Measurements from ENCODE around the gene CHRNA1.

Gene CHRNA1

DNA sequence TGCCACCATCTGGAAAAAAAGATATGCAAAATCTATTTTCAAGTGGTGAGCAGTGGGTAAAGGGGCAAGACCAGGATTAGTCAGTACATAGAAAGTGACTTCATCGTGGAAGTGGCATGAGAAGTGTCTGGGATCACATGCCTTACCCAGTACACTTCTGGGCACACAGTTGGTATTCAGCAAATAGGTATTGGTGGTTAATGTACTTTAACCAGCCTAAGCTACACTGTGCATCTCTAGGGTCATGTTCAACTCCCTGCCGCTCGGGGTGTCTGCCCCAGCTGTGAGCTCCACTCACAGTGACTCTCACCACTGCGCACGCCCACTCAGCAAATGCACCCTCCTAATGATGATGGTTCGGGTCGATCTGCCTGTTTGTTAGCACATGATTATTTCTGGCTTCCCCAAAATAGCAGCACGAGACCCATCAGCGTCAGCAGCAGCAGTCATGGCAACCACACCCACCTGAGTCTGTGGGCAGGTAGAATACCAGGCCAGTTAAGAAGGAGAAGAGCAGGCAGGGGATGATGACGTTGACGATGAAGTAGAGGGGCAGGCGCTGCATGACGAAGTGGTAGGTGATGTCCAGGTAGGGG, 11.1 kb downstream of the CHRNA1 start:
- Histone ChIP-seq H3K9me3 (ENCODE audit: severe bottlenecking) (no peaks in the 10 kb centered on the region), H3K27me3 (ENCODE audit: insufficient read depth, poor library complexity, severe bottlenecking) (no peaks in the 10 kb centered on the region), H3K27ac (ENCODE audit: poor library complexity, severe bottlenecking) (no peak overlapping the region), H3K36me3 (ENCODE audit: low read depth) (no peaks in the 10 kb centered on the region), H3K4me3 (ENCODE audit: severe bottlenecking) (no peak overlapping the region), H3K4me1 (ENCODE audit: insufficient read depth, poor library complexity, severe bottlenecking) (peaks cover 4% of the 10 kb centered on the region)
- ATAC-seq (ENCODE audit: low read depth) = no peak
- DNase-seq (ENCODE audit: low spot score) = no peak
- TF ChIP-seq, protein P1, sequence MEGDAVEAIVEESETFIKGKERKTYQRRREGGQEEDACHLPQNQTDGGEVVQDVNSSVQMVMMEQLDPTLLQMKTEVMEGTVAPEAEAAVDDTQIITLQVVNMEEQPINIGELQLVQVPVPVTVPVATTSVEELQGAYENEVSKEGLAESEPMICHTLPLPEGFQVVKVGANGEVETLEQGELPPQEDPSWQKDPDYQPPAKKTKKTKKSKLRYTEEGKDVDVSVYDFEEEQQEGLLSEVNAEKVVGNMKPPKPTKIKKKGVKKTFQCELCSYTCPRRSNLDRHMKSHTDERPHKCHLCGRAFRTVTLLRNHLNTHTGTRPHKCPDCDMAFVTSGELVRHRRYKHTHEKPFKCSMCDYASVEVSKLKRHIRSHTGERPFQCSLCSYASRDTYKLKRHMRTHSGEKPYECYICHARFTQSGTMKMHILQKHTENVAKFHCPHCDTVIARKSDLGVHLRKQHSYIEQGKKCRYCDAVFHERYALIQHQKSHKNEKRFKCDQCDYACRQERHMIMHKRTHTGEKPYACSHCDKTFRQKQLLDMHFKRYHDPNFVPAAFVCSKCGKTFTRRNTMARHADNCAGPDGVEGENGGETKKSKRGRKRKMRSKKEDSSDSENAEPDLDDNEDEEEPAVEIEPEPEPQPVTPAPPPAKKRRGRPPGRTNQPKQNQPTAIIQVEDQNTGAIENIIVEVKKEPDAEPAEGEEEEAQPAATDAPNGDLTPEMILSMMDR (IDR thresholded peaks at IDR 0.05; ENCODE audit: poor library complexity, severe bottlenecking) = no peak

DNA sequence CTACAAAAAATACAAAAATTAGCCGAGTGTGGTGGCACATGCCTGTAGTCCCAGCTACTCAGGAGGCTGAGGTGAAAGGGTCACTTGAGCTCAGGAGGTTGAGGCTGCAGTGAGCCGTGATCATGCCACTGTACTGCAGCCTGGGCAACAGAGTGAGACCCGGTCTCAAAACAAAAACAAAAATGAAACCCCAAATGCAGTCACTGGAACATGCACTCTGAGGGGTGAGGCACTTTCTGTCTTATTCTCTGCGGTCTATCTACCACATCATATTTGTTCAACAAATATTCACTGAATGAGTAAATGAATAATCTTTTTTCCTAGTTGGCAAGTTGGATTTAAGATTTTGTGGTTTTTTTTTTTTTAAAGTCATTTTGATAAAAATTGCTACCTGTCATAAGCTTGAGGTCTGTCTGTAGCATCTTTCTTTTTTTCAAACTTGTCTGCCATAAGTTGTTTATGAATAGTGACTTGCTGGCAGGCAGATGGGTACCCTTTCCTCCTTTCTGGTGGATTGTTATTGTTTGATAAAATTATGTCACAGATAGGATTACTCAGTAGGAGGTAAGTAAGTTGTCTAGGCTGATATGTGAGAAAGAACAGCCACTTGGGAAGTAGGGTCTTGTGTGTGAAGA, 11.8 kb downstream of the CHRNA1 start:
- TF ChIP-seq, protein P1 (IDR thresholded peaks at IDR 0.05; ENCODE audit: poor library complexity, severe bottlenecking) = no peak
- DNase-seq (ENCODE audit: low spot score) = no peak
- no peak overlapping the region for H3K27ac ChIP-seq (ENCODE audit: poor library complexity, severe bottlenecking)
- no peak overlapping the region for H3K4me3 ChIP-seq (ENCODE audit: severe bottlenecking)
- no peaks in the 10 kb centered on the region for H3K9me3 ChIP-seq (ENCODE audit: severe bottlenecking)
- peaks cover 4% of the 10 kb centered on the region for H3K4me1 ChIP-seq (ENCODE audit: insufficient read depth, poor library complexity, severe bottlenecking)
- ATAC-seq (ENCODE audit: low read depth) = no peak
- no peaks in the 10 kb centered on the region for H3K36me3 ChIP-seq (ENCODE audit: low read depth)
- no peaks in the 10 kb centered on the region for H3K27me3 ChIP-seq (ENCODE audit: insufficient read depth, poor library complexity, severe bottlenecking)

DNA sequence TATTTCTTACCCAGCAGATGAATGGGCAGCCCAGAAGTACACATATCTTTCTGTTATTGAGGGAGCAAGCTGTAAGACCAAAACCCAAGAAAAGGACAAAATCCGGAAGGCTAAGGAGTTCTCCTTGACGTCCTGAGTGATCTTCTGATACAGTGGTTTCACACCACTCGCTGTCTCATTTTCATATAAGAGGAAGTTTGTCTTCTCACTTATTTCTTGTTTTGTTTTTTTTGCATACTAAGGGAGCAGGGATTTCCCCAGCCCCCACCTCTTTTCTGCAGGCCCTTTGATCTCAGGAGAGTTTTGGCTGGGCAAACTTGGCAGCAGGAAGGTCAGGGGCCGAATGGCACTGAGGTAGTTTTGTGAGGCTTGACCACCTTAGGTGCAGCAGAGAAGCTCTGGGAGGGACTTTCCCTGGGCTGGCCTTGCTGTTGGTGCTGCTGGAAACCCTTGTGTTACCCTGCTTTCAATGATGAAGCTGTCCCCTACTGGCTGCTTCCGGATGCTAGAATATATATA, 13.3 kb downstream of the CHRNA1 start:
- no peak for ATAC-seq (ENCODE audit: low read depth)
- H3K27me3 ChIP-seq (ENCODE audit: insufficient read depth, poor library complexity, severe bottlenecking) = no peaks in the 10 kb centered on the region
- H3K36me3 ChIP-seq (ENCODE audit: low read depth) = no peaks in the 10 kb centered on the region
- H3K9me3 ChIP-seq (ENCODE audit: severe bottlenecking) = no peaks in the 10 kb centered on the region
- TF ChIP-seq, protein P1 (IDR thresholded peaks at IDR 0.05; ENCODE audit: poor library complexity, severe bottlenecking) = no peak
- no peak overlapping the region for H3K4me3 ChIP-seq (ENCODE audit: severe bottlenecking)
- no peak for DNase-seq (ENCODE audit: low spot score)
- no peak overlapping the region for H3K27ac ChIP-seq (ENCODE audit: poor library complexity, severe bottlenecking)
- peaks cover 4% of the 10 kb centered on the region for H3K4me1 ChIP-seq (ENCODE audit: insufficient read depth, poor library complexity, severe bottlenecking)

DNA sequence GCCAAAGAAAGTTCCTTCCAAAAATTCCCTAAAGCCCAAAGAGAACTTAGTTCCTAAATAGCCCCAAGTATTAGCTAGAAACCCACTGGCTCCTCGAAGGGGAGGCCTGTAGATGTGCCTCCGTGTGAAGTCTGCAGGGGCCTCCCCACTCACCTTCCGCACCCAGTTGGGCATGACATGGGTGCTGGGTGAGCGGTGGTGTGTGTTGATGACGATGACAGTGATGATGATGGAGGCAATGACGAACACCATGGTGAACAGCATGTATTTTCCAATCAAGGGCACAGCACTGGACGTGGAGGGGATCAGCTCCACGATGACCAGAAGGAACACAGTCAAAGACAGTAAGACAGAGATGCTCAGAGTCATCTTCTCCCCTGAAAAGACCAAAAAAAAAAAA, 14.5 kb downstream of the CHRNA1 start:
- peaks cover 4% of the 10 kb centered on the region for H3K4me1 ChIP-seq (ENCODE audit: insufficient read depth, poor library complexity, severe bottlenecking)
- no peak for ATAC-seq (ENCODE audit: low read depth)
- H3K36me3 ChIP-seq (ENCODE audit: low read depth) = no peaks in the 10 kb centered on the region
- no peaks in the 10 kb centered on the region for H3K27me3 ChIP-seq (ENCODE audit: insufficient read depth, poor library complexity, severe bottlenecking)
- no peak for DNase-seq (ENCODE audit: low spot score)
- no peak overlapping the region for H3K4me3 ChIP-seq (ENCODE audit: severe bottlenecking)
- H3K27ac ChIP-seq (ENCODE audit: poor library complexity, severe bottlenecking) = no peak overlapping the region
- H3K9me3 ChIP-seq (ENCODE audit: severe bottlenecking) = no peaks in the 10 kb centered on the region
- TF ChIP-seq, protein P1 (IDR thresholded peaks at IDR 0.05; ENCODE audit: poor library complexity, severe bottlenecking) = no peak

DNA sequence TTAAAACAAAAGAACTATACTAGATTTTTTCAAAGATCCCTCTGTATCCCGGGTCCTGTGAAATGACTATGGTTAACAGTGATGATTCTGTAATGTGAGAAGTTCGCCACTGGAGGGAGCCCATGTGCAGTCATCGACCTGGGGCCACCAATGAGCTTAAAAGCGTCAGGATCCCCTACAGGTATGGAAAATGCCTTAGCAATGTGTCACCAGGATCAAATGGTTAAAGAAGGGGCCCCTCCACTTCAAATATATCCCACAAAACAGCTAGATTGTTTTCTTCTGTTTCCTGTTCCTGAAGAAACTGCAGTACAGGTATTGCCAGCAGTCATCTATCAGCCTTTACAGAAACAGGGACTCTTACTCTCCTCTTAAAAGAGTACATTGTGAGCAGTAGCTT, 15.3 kb downstream of the CHRNA1 start:
- no peak overlapping the region for H3K4me3 ChIP-seq (ENCODE audit: severe bottlenecking)
- peaks cover 4% of the 10 kb centered on the region for H3K4me1 ChIP-seq (ENCODE audit: insufficient read depth, poor library complexity, severe bottlenecking)
- no peak overlapping the region for H3K27ac ChIP-seq (ENCODE audit: poor library complexity, severe bottlenecking)
- H3K27me3 ChIP-seq (ENCODE audit: insufficient read depth, poor library complexity, severe bottlenecking) = no peaks in the 10 kb centered on the region
- H3K36me3 ChIP-seq (ENCODE audit: low read depth) = no peaks in the 10 kb centered on the region
- DNase-seq (ENCODE audit: low spot score) (no peak), ATAC-seq (ENCODE audit: low read depth) (peak; percentile 94)
- TF ChIP-seq, protein P1 (IDR thresholded peaks at IDR 0.05; ENCODE audit: poor library complexity, severe bottlenecking) = peak; percentile 94
- H3K9me3 ChIP-seq (ENCODE audit: severe bottlenecking) = no peaks in the 10 kb centered on the region

Data from RWPE2 (cell line).